ENCODE data around the gene PSMD14. TPM values are rescaled to one million over a fixed set of nuclear protein-coding genes. Genes with fewer than 3 reads are reported as not detected.
"Not testable (repeated sequence)": the region's sequence is repeated elsewhere in the genome, so short reads cannot be mapped to it uniquely, and the experiment has no call there.

Gene PSMD14
- total and polyA plus RNA-seq, 4 donors: 54.2 to 67.8 (median 61.4) TPM

GRCh38 chr2:161282311-161282644, 25.9 kb upstream of the PSMD14 start:
- WGBS (ENCODE audit: insufficient coverage): 100% methylated on average over 9 of the region's 9 CpGs
- H3K9me3 ChIP-seq (ENCODE audit: control insufficient read depth, insufficient read depth, low read length); H3K36me3 ChIP-seq (ENCODE audit: control insufficient read depth, insufficient read depth, low read length); H3K4me3 ChIP-seq (ENCODE audit: low read depth, low read length); H3K27ac ChIP-seq (ENCODE audit: low read depth, low read length); H3K4me1 ChIP-seq (ENCODE audit: control insufficient read depth, insufficient read depth, low read length); H3K27me3 ChIP-seq (ENCODE audit: control insufficient read depth, insufficient read depth, low read length); DNase-seq (ENCODE audit: low read depth in 4 of 6, low spot score in 6 of 6): not testable (repeated sequence)

DNA sequence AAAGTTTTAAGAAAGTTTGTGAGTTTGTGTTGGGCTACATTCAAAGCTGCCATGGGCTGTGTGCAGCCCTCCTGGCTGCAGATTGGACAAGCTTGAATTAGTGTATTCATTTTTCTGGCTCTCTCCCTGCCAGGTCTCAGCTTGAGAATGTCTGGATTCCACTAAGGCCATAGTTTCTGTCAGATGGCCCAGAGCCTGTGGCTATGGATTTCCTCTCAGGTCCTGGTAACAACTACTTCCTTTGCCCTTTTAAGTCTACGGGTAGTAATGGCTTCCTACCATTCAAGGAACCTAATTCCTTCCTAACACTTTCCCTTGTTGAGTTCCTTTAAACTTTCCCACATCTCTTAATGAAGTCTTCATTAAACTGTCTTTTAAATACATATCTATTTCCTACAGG, 24.3 kb upstream of the PSMD14 start:
- H3K9me3 ChIP-seq (ENCODE audit: control insufficient read depth, insufficient read depth, low read length): peaks cover 6% of the 10 kb centered on the region
- no peak for DNase-seq (ENCODE audit: low read depth in 4 of 6, low spot score in 6 of 6)
- no peaks in the 10 kb centered on the region for H3K4me1 ChIP-seq (ENCODE audit: control insufficient read depth, insufficient read depth, low read length)
- no peak overlapping the region for H3K4me3 ChIP-seq (ENCODE audit: low read depth, low read length)
- no peak overlapping the region for H3K27ac ChIP-seq (ENCODE audit: low read depth, low read length)
- H3K36me3 ChIP-seq (ENCODE audit: control insufficient read depth, insufficient read depth, low read length): no peaks in the 10 kb centered on the region
- WGBS (ENCODE audit: insufficient coverage): 71% methylated on average over 1 of the region's 1 CpG
- H3K27me3 ChIP-seq (ENCODE audit: control insufficient read depth, insufficient read depth, low read length): no peaks in the 10 kb centered on the region

GRCh38 chr2:161303535-161304050, 4.6 kb upstream of the PSMD14 start:
- Histone ChIP-seq H3K36me3 (ENCODE audit: control insufficient read depth, insufficient read depth, low read length) (no peaks in the 10 kb centered on the region), H3K27me3 (ENCODE audit: control insufficient read depth, insufficient read depth, low read length) (no peaks in the 10 kb centered on the region), H3K4me3 (ENCODE audit: low read depth, low read length) (no peak overlapping the region), H3K27ac (ENCODE audit: low read depth, low read length) (no peak overlapping the region), H3K9me3 (ENCODE audit: control insufficient read depth, insufficient read depth, low read length) (no peaks in the 10 kb centered on the region), H3K4me1 (ENCODE audit: control insufficient read depth, insufficient read depth, low read length) (peaks cover 3% of the 10 kb centered on the region)
- DNase-seq (ENCODE audit: low read depth in 4 of 6, low spot score in 6 of 6): no peak
- WGBS (ENCODE audit: insufficient coverage): no CpG with 5 or more reads among the region's 1 CpG

DNA sequence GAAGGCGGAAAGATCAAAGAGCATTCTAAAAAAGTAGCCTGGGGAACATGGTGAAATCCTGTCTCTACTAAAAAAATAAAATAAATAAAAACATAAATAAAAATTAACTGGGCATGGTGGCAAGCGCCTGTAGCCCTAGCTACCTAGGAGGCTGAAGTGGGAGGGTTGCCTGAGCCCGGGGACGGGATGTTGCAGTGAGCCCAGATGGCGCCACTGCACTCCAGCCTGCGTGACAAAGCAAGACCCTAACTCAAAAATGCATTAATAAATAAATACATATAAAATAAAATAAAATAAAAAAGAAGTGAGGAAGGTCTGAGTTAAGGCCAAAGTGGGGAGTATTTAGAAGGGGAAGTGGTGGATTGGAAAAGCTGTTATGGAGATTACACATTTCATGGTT, 1.3 kb upstream of the PSMD14 start:
- no CpG with 5 or more reads among the region's 6 CpGs for WGBS (ENCODE audit: insufficient coverage)
- peaks cover 8% of the 10 kb centered on the region for H3K4me1 ChIP-seq (ENCODE audit: control insufficient read depth, insufficient read depth, low read length)
- no peaks in the 10 kb centered on the region for H3K9me3 ChIP-seq (ENCODE audit: control insufficient read depth, insufficient read depth, low read length)
- no peaks in the 10 kb centered on the region for H3K36me3 ChIP-seq (ENCODE audit: control insufficient read depth, insufficient read depth, low read length)
- no peak for DNase-seq (ENCODE audit: low read depth in 4 of 6, low spot score in 6 of 6)
- H3K27ac ChIP-seq (ENCODE audit: low read depth, low read length): no peak overlapping the region
- H3K4me3 ChIP-seq (ENCODE audit: low read depth, low read length): no peak overlapping the region
- H3K27me3 ChIP-seq (ENCODE audit: control insufficient read depth, insufficient read depth, low read length): no peaks in the 10 kb centered on the region

- H3K4me3 ChIP-seq (ENCODE audit: low read depth, low read length): peak overlapping the region; percentile 90
- WGBS (ENCODE audit: insufficient coverage): no CpG with 5 or more reads among the region's 6 CpGs
- peaks cover 8% of the 10 kb centered on the region for H3K4me1 ChIP-seq (ENCODE audit: control insufficient read depth, insufficient read depth, low read length)
- peak overlapping the region; percentile 84 for H3K27ac ChIP-seq (ENCODE audit: low read depth, low read length)
- no peaks in the 10 kb centered on the region for H3K27me3 ChIP-seq (ENCODE audit: control insufficient read depth, insufficient read depth, low read length)
- DNase-seq (ENCODE audit: low read depth in 4 of 6, low spot score in 6 of 6): peak in 1 of 6 donors; percentile 6
- no peaks in the 10 kb centered on the region for H3K36me3 ChIP-seq (ENCODE audit: control insufficient read depth, insufficient read depth, low read length)
- no peaks in the 10 kb centered on the region for H3K9me3 ChIP-seq (ENCODE audit: control insufficient read depth, insufficient read depth, low read length)
These were observed 549 bp upstream of the PSMD14 start for GRCh38 chr2:161307676-161308075.

DNA sequence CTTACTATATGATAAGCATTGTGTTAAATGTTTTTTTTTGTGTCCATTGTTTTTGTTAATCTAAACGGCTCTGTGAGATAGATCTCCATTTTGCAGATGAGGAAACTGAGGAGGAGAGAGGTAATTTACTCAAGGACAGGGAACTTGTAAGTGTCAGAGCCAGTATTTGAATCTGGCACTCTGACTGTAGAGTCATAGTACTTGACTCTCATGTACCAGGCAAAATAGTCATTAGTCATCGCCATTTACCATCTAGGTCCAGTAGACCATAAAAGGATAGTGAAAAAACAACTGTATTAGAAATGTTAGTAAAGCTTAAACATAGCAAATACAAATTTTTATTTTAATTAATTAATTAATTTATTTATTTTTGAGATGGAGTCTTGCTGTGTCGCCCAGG, 4.8 kb downstream of the PSMD14 start:
- H3K36me3 ChIP-seq (ENCODE audit: control insufficient read depth, insufficient read depth, low read length): no peaks in the 10 kb centered on the region
- H3K9me3 ChIP-seq (ENCODE audit: control insufficient read depth, insufficient read depth, low read length): no peaks in the 10 kb centered on the region
- H3K27me3 ChIP-seq (ENCODE audit: control insufficient read depth, insufficient read depth, low read length): no peaks in the 10 kb centered on the region
- DNase-seq (ENCODE audit: low read depth in 4 of 6, low spot score in 6 of 6): no peak
- 71% methylated on average over 1 of the region's 3 CpGs for WGBS (ENCODE audit: insufficient coverage)
- H3K27ac ChIP-seq (ENCODE audit: low read depth, low read length): no peak overlapping the region
- H3K4me1 ChIP-seq (ENCODE audit: control insufficient read depth, insufficient read depth, low read length): peaks cover 8% of the 10 kb centered on the region
- no peak overlapping the region for H3K4me3 ChIP-seq (ENCODE audit: low read depth, low read length)

GRCh38 chr2:161315380-161315779, 7.2 kb downstream of the PSMD14 start:
- DNase-seq (ENCODE audit: low read depth in 4 of 6, low spot score in 6 of 6): no peak
- Histone ChIP-seq H3K36me3 (ENCODE audit: control insufficient read depth, insufficient read depth, low read length) (no peaks in the 10 kb centered on the region), H3K27ac (ENCODE audit: low read depth, low read length) (no peak overlapping the region), H3K4me1 (ENCODE audit: control insufficient read depth, insufficient read depth, low read length) (no peaks in the 10 kb centered on the region), H3K4me3 (ENCODE audit: low read depth, low read length) (no peak overlapping the region), H3K9me3 (ENCODE audit: control insufficient read depth, insufficient read depth, low read length) (no peaks in the 10 kb centered on the region), H3K27me3 (ENCODE audit: control insufficient read depth, insufficient read depth, low read length) (no peaks in the 10 kb centered on the region)

DNA sequence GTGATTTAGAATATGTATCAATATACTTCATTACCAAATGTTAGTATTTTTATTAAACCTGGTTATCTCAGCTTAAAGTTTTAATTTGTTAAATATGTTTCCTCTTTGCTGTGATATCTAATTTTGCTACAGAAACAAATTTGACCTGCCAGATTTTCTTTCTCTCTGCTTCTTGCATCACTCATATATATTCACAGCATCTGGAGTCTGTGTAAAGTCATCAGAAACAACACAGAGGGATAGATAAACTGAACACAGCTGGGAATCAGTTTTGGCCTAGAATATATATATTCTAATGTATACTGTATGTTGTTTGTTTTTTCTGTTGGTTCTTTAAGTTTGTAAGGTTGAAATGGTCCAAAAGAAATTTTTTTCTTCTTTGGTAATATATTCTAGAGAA, 8.5 kb downstream of the PSMD14 start:
- Histone ChIP-seq H3K27ac (ENCODE audit: low read depth, low read length) (no peak overlapping the region), H3K9me3 (ENCODE audit: control insufficient read depth, insufficient read depth, low read length) (no peaks in the 10 kb centered on the region), H3K27me3 (ENCODE audit: control insufficient read depth, insufficient read depth, low read length) (no peaks in the 10 kb centered on the region), H3K4me3 (ENCODE audit: low read depth, low read length) (no peak overlapping the region), H3K36me3 (ENCODE audit: control insufficient read depth, insufficient read depth, low read length) (no peaks in the 10 kb centered on the region), H3K4me1 (ENCODE audit: control insufficient read depth, insufficient read depth, low read length) (no peaks in the 10 kb centered on the region)
- no peak for DNase-seq (ENCODE audit: low read depth in 4 of 6, low spot score in 6 of 6)

DNA sequence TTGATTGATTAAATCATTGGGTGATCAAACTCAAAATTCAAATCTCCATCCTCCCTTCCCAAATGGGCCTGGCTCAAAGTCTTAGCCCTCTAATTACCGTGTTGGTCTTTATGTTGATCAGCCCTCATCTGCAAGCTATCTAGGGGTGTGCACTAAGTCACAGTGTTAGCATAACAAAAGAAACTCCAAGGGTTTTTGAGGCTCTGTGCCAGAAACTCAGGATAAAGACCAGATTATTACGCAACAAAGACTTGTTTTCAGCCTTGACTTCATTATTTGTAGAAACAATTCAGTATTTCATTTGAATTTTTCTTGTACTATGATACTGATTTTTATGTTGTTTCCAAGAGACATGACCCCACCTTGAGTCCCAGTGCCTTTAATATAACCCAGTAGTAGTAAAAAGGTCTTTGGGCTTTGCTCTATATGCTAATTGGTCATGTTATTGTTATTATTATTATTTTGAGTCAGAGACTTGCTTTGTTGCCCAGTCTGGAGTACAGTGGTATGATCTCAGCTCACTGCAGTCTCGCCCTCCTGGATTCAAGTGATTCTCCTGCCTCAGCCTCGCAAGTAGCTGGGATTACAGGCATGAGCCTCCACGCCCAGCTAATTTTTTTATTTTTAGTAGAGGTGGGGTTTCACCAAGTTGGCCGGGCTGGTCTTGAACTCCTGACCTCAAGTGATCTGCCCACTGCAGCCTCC, 13.9 kb downstream of the PSMD14 start:
- 83% methylated on average over 4 of the region's 6 CpGs for WGBS (ENCODE audit: insufficient coverage)
- Histone ChIP-seq H3K4me1 (ENCODE audit: control insufficient read depth, insufficient read depth, low read length) (no peaks in the 10 kb centered on the region), H3K4me3 (ENCODE audit: low read depth, low read length) (no peak overlapping the region), H3K36me3 (ENCODE audit: control insufficient read depth, insufficient read depth, low read length) (no peaks in the 10 kb centered on the region), H3K9me3 (ENCODE audit: control insufficient read depth, insufficient read depth, low read length) (no peaks in the 10 kb centered on the region), H3K27ac (ENCODE audit: low read depth, low read length) (no peak overlapping the region), H3K27me3 (ENCODE audit: control insufficient read depth, insufficient read depth, low read length) (no peaks in the 10 kb centered on the region)
- DNase-seq (ENCODE audit: low read depth in 4 of 6, low spot score in 6 of 6): peak in 1 of 6 donors; percentile 13

- no peaks in the 10 kb centered on the region for H3K36me3 ChIP-seq (ENCODE audit: control insufficient read depth, insufficient read depth, low read length)
- no peak overlapping the region for H3K4me3 ChIP-seq (ENCODE audit: low read depth, low read length)
- H3K4me1 ChIP-seq (ENCODE audit: control insufficient read depth, insufficient read depth, low read length): no peaks in the 10 kb centered on the region
- H3K27me3 ChIP-seq (ENCODE audit: control insufficient read depth, insufficient read depth, low read length): no peaks in the 10 kb centered on the region
- no peak for DNase-seq (ENCODE audit: low read depth in 4 of 6, low spot score in 6 of 6)
- H3K9me3 ChIP-seq (ENCODE audit: control insufficient read depth, insufficient read depth, low read length): no peaks in the 10 kb centered on the region
- no peak overlapping the region for H3K27ac ChIP-seq (ENCODE audit: low read depth, low read length)
These were observed 16.7 kb downstream of the PSMD14 start for GRCh38 chr2:161324876-161325275.

Data from spinal cord (tissue), 10 donors.